H7 (cell line): Measurements from ENCODE around the gene TUG1. TPM values are rescaled to one million over a fixed set of nuclear protein-coding genes. Genes with fewer than 3 reads are reported as not detected.
A peak's percentile ranks its signal among the peaks of the same experiment; 100 is the strongest.

ENCODE experiments used
- DNase-seq: peaks from one replicate; pipeline ENCODE4 v3.0.0; 2012
- H3K27me3 ChIP-seq: 2 replicates; pipeline ENCODE4 v1.6.0; 2011; ENCODE audit warnings: mild to moderate bottlenecking, low read length; ENCODE audit not compliant: control insufficient read depth, insufficient read depth
- H3K36me3 ChIP-seq: replicated peaks from 2 replicates; pipeline ENCODE4 v1.5.1; 2011; ENCODE audit warnings: low read length; ENCODE audit not compliant: control insufficient read depth, insufficient read depth
- H3K4me3 ChIP-seq: 2 replicates; pipeline ENCODE4 v1.5.1; 2011; ENCODE audit warnings: low read depth, mild to moderate bottlenecking, control low read depth, low read length, moderate library complexity; ENCODE audit not compliant: insufficient read depth
- total RNA-seq: library from RNA; depleted of rRNA; stranded (reverse); fragments of >200 nt; shearing (Covaris generic); gene quantifications from 2 replicates; pipeline ENCODE4 v1.2.3, GENCODE V29; 2014

The TUG1 gene
- total RNA-seq, 1 experiment from 2014 or later = 44.1 TPM

GRCh38 chr22:30940685-30941362 is 28.2 kb upstream of the TUG1 start:
- no peak overlapping the region for H3K4me3 ChIP-seq
- DNase-seq = no peak
- H3K36me3 ChIP-seq = peaks cover 74% of the 10 kb centered on the region
- H3K27me3 ChIP-seq = no peaks in the 10 kb centered on the region

- H3K36me3 ChIP-seq = peaks cover 76% of the 10 kb centered on the region
- no peak overlapping the region for H3K4me3 ChIP-seq
Measured at GRCh38 chr22:30941363-30941740, 27.7 kb upstream of the TUG1 start.

GRCh38 chr22:30943368-30943767 is 25.7 kb upstream of the TUG1 start:
- no peak overlapping the region for H3K4me3 ChIP-seq
- H3K27me3 ChIP-seq = no peaks in the 10 kb centered on the region
- H3K36me3 ChIP-seq = peaks cover 66% of the 10 kb centered on the region
- DNase-seq = no peak

More at GRCh38 chr22:30941363-30941740, 27.7 kb upstream of the TUG1 start:
- no peaks in the 10 kb centered on the region for H3K27me3 ChIP-seq
- no peak for DNase-seq

- H3K36me3 ChIP-seq = peaks cover 66% of the 10 kb centered on the region
- DNase-seq = no peak
Measured at GRCh38 chr22:30944986-30945385, 24.1 kb upstream of the TUG1 start.

GRCh38 chr22:30945653-30946052 is 23.4 kb upstream of the TUG1 start:
- H3K36me3 ChIP-seq = peaks cover 65% of the 10 kb centered on the region
- no peak for DNase-seq
- no peaks in the 10 kb centered on the region for H3K27me3 ChIP-seq
- H3K4me3 ChIP-seq = no peak overlapping the region

More at GRCh38 chr22:30944986-30945385, 24.1 kb upstream of the TUG1 start:
- Histone ChIP-seq H3K4me3 (no peak overlapping the region), H3K27me3 (no peaks in the 10 kb centered on the region)

- no peaks in the 10 kb centered on the region for H3K27me3 ChIP-seq
- H3K36me3 ChIP-seq = peaks cover 63% of the 10 kb centered on the region
- no peak for DNase-seq
- no peak overlapping the region for H3K4me3 ChIP-seq
Measured at GRCh38 chr22:30946354-30946753, 22.7 kb upstream of the TUG1 start.

GRCh38 chr22:30947173-30947815 is 21.8 kb upstream of the TUG1 start:
- Histone ChIP-seq H3K4me3 (no peak overlapping the region), H3K36me3 (peaks cover 57% of the 10 kb centered on the region)

GRCh38 chr22:30947816-30948454 is 21.1 kb upstream of the TUG1 start:
- Histone ChIP-seq H3K4me3 (no peak overlapping the region), H3K27me3 (no peaks in the 10 kb centered on the region), H3K36me3 (peaks cover 56% of the 10 kb centered on the region)
- no peak for DNase-seq

More at GRCh38 chr22:30947173-30947815, 21.8 kb upstream of the TUG1 start:
- DNase-seq = no peak
- no peaks in the 10 kb centered on the region for H3K27me3 ChIP-seq

GRCh38 chr22:30948930-30949342 is 20.1 kb upstream of the TUG1 start:
- H3K36me3 ChIP-seq = peaks cover 52% of the 10 kb centered on the region
- H3K27me3 ChIP-seq = no peaks in the 10 kb centered on the region
- H3K4me3 ChIP-seq = no peak overlapping the region
- DNase-seq = no peak

- no peaks in the 10 kb centered on the region for H3K27me3 ChIP-seq
- no peak for DNase-seq
- H3K4me3 ChIP-seq = no peak overlapping the region
- peaks cover 43% of the 10 kb centered on the region for H3K36me3 ChIP-seq
Measured at GRCh38 chr22:30949934-30950660, 19.0 kb upstream of the TUG1 start.

- no peak overlapping the region for H3K4me3 ChIP-seq
- H3K36me3 ChIP-seq = peaks cover 27% of the 10 kb centered on the region
- H3K27me3 ChIP-seq = no peaks in the 10 kb centered on the region
- no peak for DNase-seq
Measured at GRCh38 chr22:30953206-30953605, 15.9 kb upstream of the TUG1 start.

- DNase-seq = no peak
- no peaks in the 10 kb centered on the region for H3K27me3 ChIP-seq
- H3K4me3 ChIP-seq = no peak overlapping the region
- peaks cover 14% of the 10 kb centered on the region for H3K36me3 ChIP-seq
Measured at GRCh38 chr22:30955153-30955552, 13.9 kb upstream of the TUG1 start.

GRCh38 chr22:30964858-30965257 is 4.2 kb upstream of the TUG1 start:
- no peak for DNase-seq
- H3K36me3 ChIP-seq = no peaks in the 10 kb centered on the region
- no peak overlapping the region for H3K4me3 ChIP-seq
- H3K27me3 ChIP-seq = no peaks in the 10 kb centered on the region

- DNase-seq = peak; percentile 83
- H3K27me3 ChIP-seq = no peaks in the 10 kb centered on the region
- peaks cover 17% of the 10 kb centered on the region for H3K36me3 ChIP-seq
- H3K4me3 ChIP-seq = peak within 1 kb of the TSS; percentile 68
Measured at GRCh38 chr22:30968015-30968923, 796 bp upstream of the TUG1 start, which contains the start of gene MORC2. MORC2 (minus strand) TSS chr22:30968774; CDS start chr22:30967889, 885 bp downstream.
